ENCODE results near the gene PCDHGB2.
"Not testable (repeated sequence)": the region's sequence is repeated elsewhere in the genome, so short reads cannot be mapped to it uniquely, and the experiment has no call there.

Gene PCDHGB2

DNA sequence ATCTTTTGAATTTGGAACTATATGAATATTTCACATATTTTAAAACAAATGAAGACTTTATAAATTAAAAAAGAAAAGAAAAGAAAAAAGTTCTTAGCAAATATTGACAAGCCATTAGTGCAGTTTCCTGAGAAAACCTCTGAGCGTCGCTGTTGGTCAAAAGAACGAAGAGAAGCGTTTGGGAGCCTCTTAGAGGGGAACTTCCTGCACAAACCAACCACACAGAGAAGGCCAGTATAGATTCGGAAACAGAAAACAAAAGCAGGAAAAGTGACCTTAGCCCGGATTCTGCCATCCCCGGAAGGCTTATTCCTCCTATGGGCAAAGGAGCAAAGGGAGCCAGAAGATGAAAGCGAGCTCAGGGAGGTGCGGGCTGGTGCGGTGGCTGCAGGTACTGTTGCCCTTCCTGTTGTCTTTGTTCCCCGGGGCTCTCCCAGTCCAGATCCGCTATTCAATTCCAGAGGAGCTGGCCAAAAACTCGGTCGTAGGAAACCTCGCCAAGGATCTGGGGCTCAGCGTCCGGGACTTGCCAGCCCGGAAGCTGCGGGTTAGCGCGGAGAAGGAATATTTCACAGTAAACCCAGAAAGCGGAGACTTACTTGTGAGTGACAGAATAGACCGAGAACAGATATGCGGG is at the start of gene PCDHGB2:
Gene PCDHGB2 (plus strand): TSS at position 205 of the 637 bp plus-strand sequence. CDS start 142 bp downstream, at position 347.
- no peak for DNase-seq (ENCODE audit: low read depth in 2 of 2)

DNA sequence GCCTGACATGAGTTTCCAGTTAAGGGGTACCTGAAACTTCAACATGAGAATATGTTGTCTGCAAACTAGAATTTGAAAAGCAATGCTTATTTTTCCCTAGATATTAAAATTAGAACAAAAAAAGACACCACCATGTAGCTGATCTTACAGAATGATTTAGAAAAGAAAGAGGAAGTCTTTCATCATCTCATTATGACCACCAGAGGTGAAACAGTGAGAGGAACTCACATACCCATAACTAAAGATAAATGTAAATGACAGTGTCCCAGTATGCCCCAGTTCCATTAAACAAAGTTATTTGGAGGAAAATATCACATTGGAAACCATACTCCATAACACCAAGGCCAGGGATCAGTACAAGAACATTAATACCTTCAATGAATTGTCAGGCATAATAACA is 46.1 kb upstream of the PCDHGB2 start:
- DNase-seq (ENCODE audit: low read depth in 2 of 2) = no peak

DNA sequence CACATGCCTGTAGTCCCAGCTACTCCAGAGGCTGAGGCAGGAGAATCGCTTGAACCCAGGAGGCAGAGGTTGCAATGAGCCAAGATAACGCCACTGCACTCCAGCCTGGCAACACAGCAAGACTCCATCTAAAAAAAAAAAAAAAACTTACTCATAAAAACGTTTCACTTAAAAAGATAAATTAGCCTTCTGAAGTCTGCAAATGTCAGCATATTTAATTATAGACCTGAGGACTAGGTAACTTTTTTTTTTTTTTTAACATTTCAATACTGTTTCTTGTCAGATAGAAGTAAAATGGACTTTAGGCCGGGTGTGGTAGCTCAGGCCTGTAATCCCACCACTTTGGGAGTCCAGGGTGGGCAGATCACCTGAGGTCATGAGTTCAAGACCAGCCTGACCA is 42.8 kb upstream of the PCDHGB2 start:
- not testable (repeated sequence) for DNase-seq (ENCODE audit: low read depth in 2 of 2)

DNA sequence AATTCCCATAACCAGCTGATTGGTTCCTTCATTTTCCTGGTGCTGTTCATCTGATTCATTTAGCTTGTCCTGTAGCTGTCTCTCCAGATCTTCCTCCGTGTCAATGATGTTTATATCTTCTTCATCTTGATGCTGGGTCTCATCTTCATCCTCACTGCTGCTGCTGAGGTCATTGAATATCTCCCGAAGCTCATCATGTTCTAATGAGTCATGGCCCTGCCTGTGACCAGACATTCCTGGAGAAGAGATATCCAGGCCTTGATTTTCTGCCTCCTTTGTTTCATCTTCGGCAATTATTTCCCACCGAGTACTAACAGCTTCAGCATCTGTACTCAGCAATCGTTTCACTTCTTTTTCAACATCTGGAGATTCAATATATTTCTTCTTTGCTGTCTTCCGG is 40.6 kb upstream of the PCDHGB2 start:
- no peak for DNase-seq (ENCODE audit: low read depth in 2 of 2)

DNA sequence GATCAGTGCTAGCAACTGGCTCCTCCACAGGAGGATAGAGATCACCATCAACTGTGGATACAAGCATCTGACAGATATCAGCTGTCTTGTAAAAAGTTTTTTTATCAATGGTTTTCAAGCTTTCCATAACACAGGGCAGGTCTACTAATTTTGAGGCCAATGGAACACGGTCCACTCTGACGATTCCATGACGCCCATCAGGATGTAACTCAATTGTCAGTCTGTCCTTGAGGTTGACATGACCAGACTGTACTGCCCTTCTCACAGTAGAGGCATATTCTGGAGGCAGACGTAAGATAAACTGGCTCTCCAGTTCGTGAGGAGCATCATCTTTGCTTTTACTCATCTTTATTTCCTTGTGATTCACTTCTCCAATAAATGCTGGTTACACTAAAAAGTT is 40.1 kb upstream of the PCDHGB2 start:
- DNase-seq (ENCODE audit: low read depth in 2 of 2) = no peak

DNA sequence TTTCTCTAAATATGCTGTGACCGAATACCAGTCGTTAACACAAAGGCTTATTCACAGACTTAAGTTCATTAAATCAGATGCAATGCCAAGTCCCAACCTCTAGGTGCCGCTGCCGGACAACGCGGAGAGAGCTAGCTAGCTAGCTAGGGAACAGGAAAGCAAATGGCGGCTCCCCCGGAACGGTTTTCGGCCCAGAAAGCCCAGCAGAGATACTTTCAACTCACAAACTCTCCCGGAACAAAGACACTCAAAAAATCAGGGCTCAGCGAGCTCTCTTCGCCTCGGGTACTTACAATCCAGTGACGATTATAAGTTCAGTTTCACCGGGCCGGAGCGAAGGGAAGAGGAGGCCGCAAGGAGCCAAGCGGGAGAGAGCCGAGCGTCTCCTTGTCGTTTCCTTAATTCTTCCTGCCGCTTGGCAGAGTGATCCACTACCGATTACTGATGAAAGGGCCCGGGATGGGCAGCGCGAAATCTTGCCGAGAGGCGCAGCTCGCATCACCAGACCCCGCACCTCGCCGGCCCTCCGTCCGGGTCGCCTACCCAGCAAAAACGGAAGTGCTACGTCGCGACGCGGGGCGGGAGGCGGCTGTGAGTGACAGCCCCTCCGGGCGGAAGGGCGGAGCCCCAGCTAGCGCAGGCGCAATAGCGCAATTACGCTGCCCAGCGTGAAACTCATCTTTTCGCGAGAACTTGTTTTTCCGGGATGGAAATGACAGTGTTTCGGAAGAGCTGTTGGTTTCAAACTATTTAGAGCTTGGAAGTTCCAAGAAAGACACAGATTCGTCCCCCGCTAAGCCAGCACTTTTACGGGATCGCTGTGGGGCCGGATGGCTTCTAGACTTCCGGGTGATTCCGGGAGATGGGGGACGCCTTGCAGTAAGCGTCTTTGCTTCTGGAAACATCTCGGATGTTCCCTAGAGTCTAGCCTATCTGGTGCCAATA is 39.3 kb upstream of the PCDHGB2 start, which contains the start of gene TAF7:
Gene TAF7 (minus strand): TSS at position 560 of the 945 bp plus-strand sequence. CDS start 740 bp downstream, outside the sequence.
- peak; percentile 85 to 86 for DNase-seq (ENCODE audit: low read depth in 2 of 2)

DNA sequence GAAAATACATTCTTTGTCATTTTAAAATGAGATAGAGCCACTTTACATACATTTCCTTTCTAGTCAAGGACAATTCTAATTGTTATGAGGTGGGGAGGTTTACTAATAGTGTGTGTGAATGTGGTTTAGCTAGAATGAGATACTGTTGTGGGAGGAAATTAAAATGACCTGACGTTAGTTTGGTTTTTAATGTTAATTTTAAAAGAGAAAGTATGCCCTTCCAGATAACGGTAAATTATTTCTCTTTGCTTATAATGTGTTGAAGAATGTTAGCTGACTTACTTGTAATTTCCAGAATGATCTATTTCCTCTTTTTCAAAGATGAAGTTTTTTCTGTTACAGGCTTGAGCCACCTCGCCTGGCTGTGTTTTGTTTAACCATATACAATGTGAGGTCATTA is 37.5 kb upstream of the PCDHGB2 start:
- no peak for DNase-seq (ENCODE audit: low read depth in 2 of 2)

DNA sequence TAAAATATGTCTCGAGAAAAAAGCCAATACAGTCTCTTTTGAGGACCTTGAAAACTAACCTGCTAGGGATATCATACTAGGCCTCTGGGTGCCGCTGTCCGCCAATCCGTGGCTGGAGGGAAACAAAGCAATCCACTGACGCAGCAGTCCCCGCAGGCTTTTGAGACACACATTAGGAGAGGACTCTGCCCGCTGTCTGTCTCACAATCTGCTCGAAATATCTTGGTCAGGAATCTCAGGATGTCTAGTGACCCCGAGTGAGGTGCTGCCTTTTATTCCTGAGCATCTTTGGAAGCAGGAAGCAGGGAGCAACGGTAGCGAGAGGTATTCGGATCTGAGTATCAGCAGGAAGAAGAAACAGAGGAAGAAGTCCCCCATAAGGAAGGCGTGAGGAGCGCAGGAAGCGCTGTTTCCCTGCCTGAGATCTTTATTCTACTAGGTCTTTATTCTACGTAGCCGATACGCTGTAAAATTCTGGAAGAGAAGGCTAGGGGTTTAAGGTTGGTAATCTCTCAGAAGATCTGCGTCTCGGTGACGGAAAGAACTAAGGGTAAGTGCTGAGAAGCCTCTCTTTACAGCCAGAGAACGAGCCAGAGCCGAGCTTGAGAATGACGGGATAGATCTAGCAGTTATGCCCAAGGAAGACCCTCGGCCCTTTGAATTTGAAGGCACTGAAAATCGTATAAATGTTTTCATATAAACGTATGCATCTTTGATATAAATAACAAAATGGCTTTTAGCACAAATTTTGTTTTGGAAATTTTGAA is 33.5 kb upstream of the PCDHGB2 start:
- peak; percentile 30 to 43 for DNase-seq (ENCODE audit: low read depth in 2 of 2)

DNA sequence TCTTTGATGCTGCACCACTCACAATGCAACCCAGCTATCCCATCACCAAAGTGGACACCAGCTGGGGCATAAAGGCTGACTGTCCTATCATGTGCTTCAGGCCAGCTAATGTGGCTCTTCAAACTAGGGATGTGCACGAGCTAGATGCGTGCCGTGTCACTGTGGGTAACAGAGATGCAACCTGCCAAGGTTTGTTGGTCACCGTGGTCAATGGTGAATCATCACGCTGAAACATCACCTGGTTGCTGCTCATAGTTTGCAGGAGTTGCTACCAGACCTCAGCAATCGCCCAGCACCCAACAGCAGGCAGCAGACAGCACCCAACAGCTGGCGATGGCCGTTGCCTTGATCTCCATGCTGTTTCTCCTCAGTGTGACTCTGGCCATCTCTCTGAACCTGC is 31.6 kb upstream of the PCDHGB2 start:
- DNase-seq (ENCODE audit: low read depth in 2 of 2) = no peak

DNA sequence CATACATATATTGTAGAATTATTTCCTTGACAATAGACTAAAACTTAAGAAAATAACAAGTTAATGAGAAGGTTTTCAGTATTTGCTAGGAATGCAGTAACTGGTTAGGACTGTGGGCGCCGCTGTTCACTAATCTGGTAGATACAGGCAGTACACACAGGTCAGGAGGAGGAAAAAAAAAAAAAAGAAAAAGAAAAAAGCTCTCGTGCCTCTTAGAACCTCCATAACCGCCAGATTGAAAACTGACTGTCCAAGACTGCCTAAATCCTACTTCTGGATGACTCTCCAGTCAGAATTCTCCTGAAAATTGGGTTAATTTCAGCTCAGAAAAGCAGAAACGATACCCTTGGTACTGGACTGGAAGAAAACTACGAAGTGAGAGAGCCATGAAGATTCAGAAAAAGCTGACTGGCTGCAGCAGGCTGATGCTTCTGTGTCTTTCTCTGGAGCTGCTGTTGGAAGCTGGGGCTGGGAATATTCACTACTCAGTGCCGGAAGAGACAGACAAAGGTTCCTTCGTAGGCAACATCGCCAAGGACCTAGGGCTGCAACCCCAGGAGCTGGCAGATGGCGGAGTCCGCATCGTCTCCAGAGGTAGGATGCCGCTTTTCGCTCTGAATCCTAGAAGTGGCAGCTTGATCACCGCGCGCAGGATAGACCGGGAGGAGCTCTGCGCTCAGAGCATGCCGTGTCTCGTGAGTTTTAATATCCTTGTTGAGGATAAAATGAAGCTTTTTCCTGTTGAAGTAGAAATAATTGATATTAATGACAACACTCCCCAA is 29.3 kb upstream of the PCDHGB2 start, which contains the start of gene PCDHGA1:
Gene PCDHGA1 (plus strand): TSS at position 216 of the 782 bp plus-strand sequence.
- no peak for DNase-seq (ENCODE audit: low read depth in 2 of 2)

DNA sequence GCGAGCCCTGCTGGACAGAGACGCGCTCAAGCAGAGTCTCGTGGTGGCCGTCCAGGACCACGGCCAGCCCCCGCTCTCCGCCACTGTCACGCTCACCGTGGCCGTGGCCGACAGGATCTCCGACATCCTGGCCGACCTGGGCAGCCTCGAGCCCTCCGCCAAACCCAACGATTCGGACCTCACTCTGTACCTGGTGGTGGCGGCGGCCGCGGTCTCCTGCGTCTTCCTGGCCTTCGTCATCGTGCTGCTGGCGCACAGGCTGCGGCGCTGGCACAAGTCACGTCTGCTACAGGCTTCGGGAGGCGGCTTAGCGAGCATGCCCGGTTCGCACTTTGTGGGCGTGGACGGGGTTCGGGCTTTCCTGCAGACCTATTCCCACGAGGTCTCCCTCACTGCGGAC is 27.2 kb upstream of the PCDHGB2 start:
- DNase-seq (ENCODE audit: low read depth in 2 of 2) = not testable (repeated sequence)

DNA sequence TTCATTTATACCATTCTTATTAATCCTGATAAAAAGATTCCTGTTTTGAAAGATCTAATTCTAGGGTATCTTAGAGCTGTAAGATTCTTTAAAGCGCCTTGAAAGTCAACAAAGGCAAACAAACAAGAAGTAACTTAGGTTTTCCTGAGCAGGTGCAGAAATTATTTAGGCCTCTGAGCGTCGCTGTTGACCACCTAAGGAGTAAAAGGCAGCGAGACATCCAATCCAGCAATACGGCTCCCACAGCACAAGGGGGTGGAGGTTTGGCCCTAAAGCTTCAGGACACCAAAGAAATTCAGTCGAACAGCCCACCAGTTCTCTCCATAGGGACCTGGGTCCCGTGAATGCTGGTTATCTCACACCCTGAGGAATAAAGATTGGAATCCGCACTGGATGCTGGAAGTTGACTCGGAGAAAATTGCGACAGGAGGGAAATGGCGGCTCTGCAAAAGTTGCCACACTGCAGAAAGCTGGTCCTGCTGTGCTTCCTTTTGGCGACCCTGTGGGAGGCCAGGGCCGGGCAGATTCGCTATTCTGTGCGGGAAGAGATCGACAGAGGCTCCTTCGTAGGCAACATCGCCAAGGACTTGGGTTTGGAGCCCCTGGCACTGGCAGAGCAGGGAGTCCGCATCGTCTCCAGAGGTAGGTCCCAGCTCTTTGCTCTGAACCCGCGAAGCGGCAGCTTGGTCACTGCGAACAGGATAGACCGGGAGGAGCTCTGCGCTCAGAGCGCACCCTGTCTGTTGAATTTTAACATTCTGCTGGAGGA is 21.1 kb upstream of the PCDHGB2 start, which contains the start of gene PCDHGA2:
Gene PCDHGA2 (plus strand): TSS at position 223 of the 769 bp plus-strand sequence.
- no peak for DNase-seq (ENCODE audit: low read depth in 2 of 2)

DNA sequence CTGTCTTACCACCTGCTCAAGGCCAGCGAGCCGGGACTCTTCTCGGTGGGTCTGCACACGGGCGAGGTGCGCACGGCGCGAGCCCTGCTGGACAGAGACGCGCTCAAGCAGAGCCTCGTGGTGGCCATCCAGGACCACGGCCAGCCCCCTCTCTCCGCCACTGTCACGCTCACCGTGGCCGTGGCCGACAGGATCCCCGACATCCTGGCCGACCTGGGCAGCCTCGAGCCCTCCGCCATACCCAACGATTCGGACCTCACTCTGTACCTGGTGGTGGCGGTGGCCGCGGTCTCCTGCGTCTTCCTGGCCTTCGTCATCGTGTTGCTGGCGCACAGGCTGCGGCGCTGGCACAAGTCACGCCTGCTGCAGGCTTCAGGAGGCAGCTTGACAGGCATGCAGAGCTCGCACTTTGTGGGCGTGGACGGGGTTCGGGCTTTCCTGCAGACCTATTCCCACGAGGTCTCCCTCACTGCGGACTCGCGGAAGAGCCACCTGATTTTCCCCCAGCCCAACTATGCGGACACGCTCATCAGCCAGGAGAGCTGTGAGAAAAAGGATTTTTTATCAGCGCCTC is 18.9 kb upstream of the PCDHGB2 start:
- DNase-seq (ENCODE audit: low read depth in 2 of 2) = not testable (repeated sequence)

DNA sequence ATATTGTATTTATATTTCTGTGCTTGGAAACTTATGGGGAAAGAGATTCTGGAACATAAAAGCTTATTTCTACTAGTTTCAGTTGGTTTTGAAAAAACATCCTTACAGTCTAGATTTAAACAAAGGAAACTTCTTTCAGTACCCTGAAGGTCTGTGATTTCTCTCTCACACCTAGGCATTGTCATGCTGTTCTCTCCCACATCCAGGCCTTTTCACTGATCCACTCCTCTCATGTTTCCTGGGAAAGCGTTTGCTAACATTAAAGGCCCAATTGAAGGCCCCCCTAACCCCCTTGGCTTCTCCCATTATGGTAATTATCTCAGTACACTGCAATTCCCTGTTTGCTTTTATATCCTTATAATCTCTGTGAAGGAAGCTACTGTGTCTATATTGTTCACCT is 17.0 kb upstream of the PCDHGB2 start:
- no peak for DNase-seq (ENCODE audit: low read depth in 2 of 2)

DNA sequence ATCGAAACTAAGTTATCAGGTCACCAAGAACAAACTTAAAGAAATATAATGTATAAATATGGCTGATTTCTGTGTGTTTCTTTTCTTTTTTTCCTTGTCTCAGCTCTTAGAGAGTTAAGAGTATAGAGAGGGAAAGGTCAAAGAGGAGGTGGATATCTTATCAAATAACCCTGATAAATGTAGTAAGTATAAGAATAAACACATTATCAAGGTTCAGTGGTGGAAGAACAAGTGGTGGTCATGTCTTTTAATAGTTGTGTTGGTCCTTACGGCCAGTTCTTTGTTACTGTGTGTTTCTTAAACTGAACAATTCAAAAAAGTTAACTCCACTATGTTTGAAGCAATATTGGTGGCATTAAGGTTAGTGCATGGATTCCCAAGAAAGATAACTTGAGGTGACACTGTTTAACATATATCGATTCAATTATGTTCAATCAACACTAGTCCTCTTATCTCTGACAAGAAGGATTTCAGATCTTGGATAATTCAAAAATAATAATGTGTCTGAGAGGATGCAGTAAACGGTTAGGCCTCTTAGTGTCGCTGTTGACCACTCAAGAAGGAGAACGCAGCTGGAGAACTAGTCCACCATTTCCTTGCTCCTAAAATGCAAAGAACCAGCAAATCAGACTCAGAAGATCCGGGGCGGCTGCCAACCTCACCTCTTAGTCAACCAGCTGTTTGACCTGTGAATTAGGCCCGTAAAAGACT is 16.4 kb upstream of the PCDHGB2 start, which contains the start of gene PCDHGA3:
Gene PCDHGA3 (plus strand): TSS at position 588 of the 711 bp plus-strand sequence. CDS start 205 bp downstream, outside the sequence.
- no peak for DNase-seq (ENCODE audit: low read depth in 2 of 2)

DNA sequence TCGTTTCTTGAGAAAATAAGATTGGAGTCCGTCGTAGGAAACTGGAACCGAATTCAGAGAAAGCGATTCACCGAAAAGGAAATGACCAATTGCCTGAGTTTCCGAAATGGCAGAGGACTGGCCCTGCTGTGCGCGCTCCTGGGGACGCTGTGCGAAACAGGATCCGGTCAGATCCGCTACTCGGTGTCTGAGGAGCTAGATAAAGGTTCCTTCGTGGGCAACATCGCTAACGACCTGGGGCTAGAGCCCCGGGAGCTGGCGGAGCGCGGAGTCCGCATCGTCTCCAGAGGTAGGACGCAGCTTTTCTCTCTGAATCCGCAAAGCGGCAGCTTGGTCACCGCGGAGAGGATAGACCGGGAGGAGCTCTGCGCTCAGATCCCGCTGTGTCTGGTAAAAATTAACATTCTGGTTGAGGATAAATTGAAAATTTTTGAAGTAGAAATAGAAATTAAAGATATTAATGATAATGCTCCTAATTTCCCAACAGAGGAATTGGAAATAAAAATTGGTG is 15.8 kb upstream of the PCDHGB2 start:
- no peak for DNase-seq (ENCODE audit: low read depth in 2 of 2)

DNA sequence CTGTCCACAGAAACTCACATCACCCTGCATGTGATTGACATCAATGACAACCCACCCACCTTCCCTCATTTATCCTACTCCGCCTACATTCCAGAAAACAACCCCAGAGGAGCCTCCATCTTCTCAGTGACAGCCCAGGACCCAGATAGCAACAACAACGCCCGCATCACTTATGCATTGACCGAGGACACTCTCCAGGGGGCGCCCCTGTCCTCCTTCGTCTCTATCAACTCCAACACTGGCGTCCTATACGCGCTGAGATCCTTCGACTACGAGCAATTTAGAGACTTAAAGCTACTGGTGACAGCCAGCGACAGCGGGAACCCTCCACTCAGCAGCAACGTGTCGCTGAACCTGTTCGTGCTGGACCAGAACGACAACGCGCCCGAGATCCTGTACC is 14.5 kb upstream of the PCDHGB2 start:
- DNase-seq (ENCODE audit: low read depth in 2 of 2) = no peak

DNA sequence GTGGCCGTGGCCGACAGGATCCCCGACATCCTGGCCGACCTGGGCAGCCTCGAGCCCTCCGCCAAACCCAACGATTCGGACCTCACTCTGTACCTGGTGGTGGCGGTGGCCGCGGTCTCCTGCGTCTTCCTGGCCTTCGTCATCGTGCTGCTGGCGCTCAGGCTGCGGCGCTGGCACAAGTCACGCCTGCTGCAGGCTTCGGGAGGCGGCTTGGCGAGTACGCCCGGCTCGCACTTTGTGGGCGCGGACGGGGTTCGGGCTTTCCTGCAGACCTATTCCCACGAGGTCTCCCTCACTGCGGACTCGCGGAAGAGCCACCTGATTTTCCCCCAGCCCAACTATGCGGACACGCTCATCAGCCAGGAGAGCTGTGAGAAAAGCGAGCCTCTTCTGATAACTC is 13.8 kb upstream of the PCDHGB2 start:
- not testable (repeated sequence) for DNase-seq (ENCODE audit: low read depth in 2 of 2)

Measured in stimulated activated CD8-positive, alpha-beta memory T cell treated with anti-CD3 and anti-CD28 coated beads, Interleukin-15, amount 100 ng/mL, for 4 hours (primary cell).